GM19455 (cell line): ENCODE results near the gene FAM131C.
"Not testable (repeated sequence)": the region's sequence is repeated elsewhere in the genome, so short reads cannot be mapped to it uniquely, and the experiment has no call there.

ENCODE experiments used
- ATAC-seq: cut with Tn5 transposase; IDR thresholded peaks from one replicate; pipeline ENCODE4 v1.9.1; 2021; ENCODE audit not compliant: unreplicated experiment

FAM131C gene

GRCh38 chr1:16061989-16062686 is 11.3 kb downstream of the FAM131C start:
- not testable (repeated sequence) for ATAC-seq

GRCh38 chr1:16061266-16061665 is 12.2 kb downstream of the FAM131C start:
- no peak for ATAC-seq

GRCh38 chr1:16058394-16059120 is 14.9 kb downstream of the FAM131C start:
- not testable (repeated sequence) for ATAC-seq

GRCh38 chr1:16057314-16057915 is 16.0 kb downstream of the FAM131C start:
- ATAC-seq = not testable (repeated sequence)

GRCh38 chr1:16056521-16056912 is 16.9 kb downstream of the FAM131C start:
- ATAC-seq = not testable (repeated sequence)

- ATAC-seq = no peak
Observed at GRCh38 chr1:16055613-16056520, 17.6 kb downstream of the FAM131C start.

- ATAC-seq = no peak
Observed at GRCh38 chr1:16054598-16055540, 18.6 kb downstream of the FAM131C start.

- ATAC-seq = no peak
Observed at GRCh38 chr1:16053781-16054502, 19.5 kb downstream of the FAM131C start.

- ATAC-seq = not testable (repeated sequence)
Observed at GRCh38 chr1:16051949-16052348, 21.5 kb downstream of the FAM131C start.

- ATAC-seq = no peak
Observed at GRCh38 chr1:16051039-16051438, 22.4 kb downstream of the FAM131C start.

- no peak for ATAC-seq
Observed at GRCh38 chr1:16050328-16050727, 23.1 kb downstream of the FAM131C start.

- no peak for ATAC-seq
Observed at GRCh38 chr1:16048573-16049189, 24.8 kb downstream of the FAM131C start.

GRCh38 chr1:16047791-16048475 is 25.5 kb downstream of the FAM131C start:
- no peak for ATAC-seq

- ATAC-seq = no peak
Observed at GRCh38 chr1:16046842-16047241, 26.6 kb downstream of the FAM131C start.

GRCh38 chr1:16043950-16044349 is 29.5 kb downstream of the FAM131C start:
- no peak for ATAC-seq

- ATAC-seq = no peak
Observed at GRCh38 chr1:16043521-16043920, 29.9 kb downstream of the FAM131C start, which contains the start of gene CLCNKB. TSS of gene CLCNKB (plus strand) at chr1:16043782. CDS start at chr1:16044493, 711 bp downstream.

- ATAC-seq = not testable (repeated sequence)
Observed at GRCh38 chr1:16042654-16043053, 30.8 kb downstream of the FAM131C start.

GRCh38 chr1:16042096-16042495 is 31.4 kb downstream of the FAM131C start:
- no peak for ATAC-seq
